H1 (cell line): ENCODE measurements around the gene THAP9. TPM values are rescaled to one million over a fixed set of nuclear protein-coding genes. Genes with fewer than 3 reads are reported as not detected.

ENCODE experiments used
- BRCA1 ChIP-seq: IDR thresholded peaks from 2 replicates; pipeline ENCODE4 v1.6.1; 2012; ENCODE audit warnings: low read depth, low read length, improper control_type of control experiment
- CEBPB ChIP-seq: IDR thresholded peaks from 2 replicates; pipeline ENCODE4 v1.6.1; 2012; ENCODE audit warnings: low read depth, low read length
- CTBP2 ChIP-seq: IDR thresholded peaks from 2 replicates; pipeline ENCODE4 v1.7.0; 2011; ENCODE audit warnings: borderline replicate concordance, mild to moderate bottlenecking, moderate library complexity, mixed read lengths, low read length; ENCODE audit not compliant: insufficient read depth, insufficient read length
- CTCF ChIP-seq, 3 experiments: IDR thresholded peaks; 1 replicate in 2 of 3; 2 replicates in 1 of 3; pipeline versions ENCODE4 v1.5.1 to v1.6.1; 2011; ENCODE audit warnings: low read length in 3 of 3, mild to moderate bottlenecking in 3 of 3, inconsistent platforms in 2 of 3, low read depth in 1 of 3, moderate library complexity in 1 of 3; ENCODE audit not compliant: insufficient read depth in 1 of 3; ENCODE audit errors: control extremely low read depth in 1 of 3
- E2F6 ChIP-seq: IDR thresholded peaks from 2 replicates; pipeline ENCODE4 v1.6.1; 2012; ENCODE audit warnings: inconsistent platforms
- EZH2 ChIP-seq: fragments of 200-600 bp; sonication (generic); IDR thresholded peaks from 2 replicates; pipeline ENCODE4 v1.7.1; 2012; ENCODE audit warnings: low read depth, mild to moderate bottlenecking, moderate library complexity, low read length, inconsistent platforms; ENCODE audit not compliant: severe bottlenecking
- FOSL1 ChIP-seq: IDR thresholded peaks from 2 replicates; pipeline ENCODE4 v1.6.1; 2011; ENCODE audit warnings: mild to moderate bottlenecking, low read depth, low read length, moderate library complexity; ENCODE audit not compliant: insufficient read depth
- GABPA ChIP-seq: IDR thresholded peaks from 2 replicates; pipeline ENCODE4 v1.6.1; 2011; ENCODE audit warnings: mild to moderate bottlenecking, low read length, moderate library complexity, borderline replicate concordance; ENCODE audit not compliant: insufficient read depth
- HDAC2 ChIP-seq, 2 experiments: fragments of 300-600 bp in 1 of 2; sonication (generic) in 1 of 2; IDR thresholded peaks; 2 replicates each; pipeline ENCODE4 v1.6.1; 2011 to 2012; ENCODE audit warnings: low read depth in 2 of 2, low read length in 2 of 2, mild to moderate bottlenecking in 2 of 2, moderate library complexity in 2 of 2, borderline replicate concordance in 1 of 2, inconsistent platforms in 1 of 2
- HDAC6 ChIP-seq: IDR thresholded peaks from one replicate; pipeline ENCODE4 v1.7.1; 2012; ENCODE audit warnings: low read depth, mild to moderate bottlenecking, inconsistent platforms, low read length, moderate library complexity
- JUN ChIP-seq: IDR thresholded peaks from 2 replicates; pipeline ENCODE4 v1.6.1; 2011; ENCODE audit warnings: low read depth, mild to moderate bottlenecking, improper control_type of control experiment, low read length
- POU5F1 ChIP-seq: IDR thresholded peaks from 2 replicates; pipeline ENCODE4 v1.6.1; 2011; ENCODE audit warnings: low read depth, mild to moderate bottlenecking, low read length, moderate library complexity
- RBBP5 ChIP-seq: IDR thresholded peaks from 2 replicates; pipeline ENCODE4 v1.7.1; 2012; ENCODE audit warnings: low read depth, mild to moderate bottlenecking, inconsistent platforms, low read length, moderate library complexity, borderline replicate concordance
- SIN3A ChIP-seq, 2 experiments: IDR thresholded peaks in 1 of 2; conservative IDR thresholded peaks in 1 of 2; 2 replicates each; pipeline ENCODE4 v1.6.1; 2011 to 2012; ENCODE audit warnings: low read length in 2 of 2, improper control_type of control experiment in 1 of 2, low read depth in 1 of 2, mild to moderate bottlenecking in 1 of 2
- SP1 ChIP-seq: IDR thresholded peaks from 2 replicates; pipeline ENCODE4 v1.6.1; 2011; ENCODE audit warnings: low read depth, low read length
- SP2 ChIP-seq: IDR thresholded peaks from 2 replicates; pipeline ENCODE4 v1.6.1; 2012; ENCODE audit warnings: mild to moderate bottlenecking, low read length, inconsistent platforms
- SRF ChIP-seq: IDR thresholded peaks from 2 replicates; pipeline ENCODE4 v1.6.1; 2011; ENCODE audit warnings: mild to moderate bottlenecking, low read depth, low read length, moderate library complexity
- TAF1 ChIP-seq: IDR thresholded peaks from 2 replicates; pipeline ENCODE4 v1.6.1; 2011; ENCODE audit warnings: mild to moderate bottlenecking, low read depth, low read length
- ZNF274 ChIP-seq: IDR thresholded peaks from 2 replicates; pipeline ENCODE4 v1.7.0; 2012; ENCODE audit warnings: low read length, borderline replicate concordance; ENCODE audit errors: extremely low read depth
- polyA plus RNA-seq, 7 experiments: library from polyadenylated mRNA; depleted of rRNA in 3 of 7; stranded (reverse) in 5 of 7; unstranded in 2 of 7; fragments of >200 nt in 5 of 7; fragments of 200-250 nt in 2 of 7; gene quantifications; 1 replicate in 5 of 7; 2 replicates in 1 of 7; 4 replicates in 1 of 7; pipeline versions ENCODE4 v1.2.1 to v1.2.3, GENCODE V29; 2011 to 2013; ENCODE audit warnings: missing spikeins in 2 of 7, mixed read lengths in 2 of 7
- total RNA-seq: library from RNA; stranded (reverse); fragmentation: NEBNext Ultra II Directional; extraction: Animal tissue kit (Norgen Biotek cat#: 25700); gene quantifications from 2 replicates; pipeline ENCODE4 v1.2.1, GENCODE V29; 2021

The THAP9 gene
- total and polyA plus RNA-seq, 2 of the 8 experiments (the other 6 are each of a cell fraction or from before 2014, with no cell fraction given) = 6.1 to 13.2 TPM

- no peak for TF ChIP-seq SP2
- peak; percentile 85; the same call in 1 of the 2 replicates for TF ChIP-seq SP1
- peak; percentile 96 for TF ChIP-seq GABPA
- no peak for TF ChIP-seq EZH2
- TF ChIP-seq SIN3A (conservative IDR thresholded peaks at IDR 0.05 in 1 of 2, IDR thresholded peaks at IDR 0.05 in 1 of 2; ENCODE audit: low read depth in 1 of 2, low read length in 2 of 2) = peak; percentile 36 to 87; a peak in 3 of 4 replicates
- no peak for TF ChIP-seq CTCF (IDR thresholded peaks at IDR 0.05; ENCODE audit: control extremely low read depth in 1 of 3, insufficient read depth in 1 of 3, low read depth in 1 of 3, low read length in 3 of 3)
- no peak for TF ChIP-seq ZNF274
- TF ChIP-seq SRF = peak; percentile 57
- TF ChIP-seq TAF1 = peak; percentile 90
- 0 out of 2 replicates have a peak, but pooled peaks have one; percentile 18 for TF ChIP-seq E2F6
- TF ChIP-seq CEBPB = no peak
- peak; percentile 91; the same call in 1 of the 2 replicates for TF ChIP-seq RBBP5
- no peak for TF ChIP-seq HDAC6
- TF ChIP-seq JUN = no peak
- TF ChIP-seq FOSL1 = no peak
- TF ChIP-seq BRCA1 = no peak
- TF ChIP-seq POU5F1 = no peak
- TF ChIP-seq CTBP2 = no peak
- no peak; a peak in 1 of 4 replicates for TF ChIP-seq HDAC2 (IDR thresholded peaks at IDR 0.05; ENCODE audit: borderline replicate concordance in 1 of 2, low read depth in 2 of 2, low read length in 2 of 2)
These were observed 9.4 kb upstream of the THAP9 start, which contains the start of gene SEC31A (continued) for GRCh38 chr4:82890901-82891706.
